GM19351 (cell line): ENCODE measurements around the gene TJP3.
"Not testable (repeated sequence)": the region's sequence is repeated elsewhere in the genome, so short reads cannot be mapped to it uniquely, and the experiment has no call there.

Experiments used
- ATAC-seq: cut with Tn5 transposase; IDR thresholded peaks from one replicate; pipeline ENCODE4 v1.9.1; 2021; ENCODE audit warnings: mild to moderate bottlenecking, moderate library complexity; ENCODE audit not compliant: unreplicated experiment

Gene TJP3, protein sequence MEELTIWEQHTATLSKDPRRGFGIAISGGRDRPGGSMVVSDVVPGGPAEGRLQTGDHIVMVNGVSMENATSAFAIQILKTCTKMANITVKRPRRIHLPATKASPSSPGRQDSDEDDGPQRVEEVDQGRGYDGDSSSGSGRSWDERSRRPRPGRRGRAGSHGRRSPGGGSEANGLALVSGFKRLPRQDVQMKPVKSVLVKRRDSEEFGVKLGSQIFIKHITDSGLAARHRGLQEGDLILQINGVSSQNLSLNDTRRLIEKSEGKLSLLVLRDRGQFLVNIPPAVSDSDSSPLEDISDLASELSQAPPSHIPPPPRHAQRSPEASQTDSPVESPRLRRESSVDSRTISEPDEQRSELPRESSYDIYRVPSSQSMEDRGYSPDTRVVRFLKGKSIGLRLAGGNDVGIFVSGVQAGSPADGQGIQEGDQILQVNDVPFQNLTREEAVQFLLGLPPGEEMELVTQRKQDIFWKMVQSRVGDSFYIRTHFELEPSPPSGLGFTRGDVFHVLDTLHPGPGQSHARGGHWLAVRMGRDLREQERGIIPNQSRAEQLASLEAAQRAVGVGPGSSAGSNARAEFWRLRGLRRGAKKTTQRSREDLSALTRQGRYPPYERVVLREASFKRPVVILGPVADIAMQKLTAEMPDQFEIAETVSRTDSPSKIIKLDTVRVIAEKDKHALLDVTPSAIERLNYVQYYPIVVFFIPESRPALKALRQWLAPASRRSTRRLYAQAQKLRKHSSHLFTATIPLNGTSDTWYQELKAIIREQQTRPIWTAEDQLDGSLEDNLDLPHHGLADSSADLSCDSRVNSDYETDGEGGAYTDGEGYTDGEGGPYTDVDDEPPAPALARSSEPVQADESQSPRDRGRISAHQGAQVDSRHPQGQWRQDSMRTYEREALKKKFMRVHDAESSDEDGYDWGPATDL

DNA sequence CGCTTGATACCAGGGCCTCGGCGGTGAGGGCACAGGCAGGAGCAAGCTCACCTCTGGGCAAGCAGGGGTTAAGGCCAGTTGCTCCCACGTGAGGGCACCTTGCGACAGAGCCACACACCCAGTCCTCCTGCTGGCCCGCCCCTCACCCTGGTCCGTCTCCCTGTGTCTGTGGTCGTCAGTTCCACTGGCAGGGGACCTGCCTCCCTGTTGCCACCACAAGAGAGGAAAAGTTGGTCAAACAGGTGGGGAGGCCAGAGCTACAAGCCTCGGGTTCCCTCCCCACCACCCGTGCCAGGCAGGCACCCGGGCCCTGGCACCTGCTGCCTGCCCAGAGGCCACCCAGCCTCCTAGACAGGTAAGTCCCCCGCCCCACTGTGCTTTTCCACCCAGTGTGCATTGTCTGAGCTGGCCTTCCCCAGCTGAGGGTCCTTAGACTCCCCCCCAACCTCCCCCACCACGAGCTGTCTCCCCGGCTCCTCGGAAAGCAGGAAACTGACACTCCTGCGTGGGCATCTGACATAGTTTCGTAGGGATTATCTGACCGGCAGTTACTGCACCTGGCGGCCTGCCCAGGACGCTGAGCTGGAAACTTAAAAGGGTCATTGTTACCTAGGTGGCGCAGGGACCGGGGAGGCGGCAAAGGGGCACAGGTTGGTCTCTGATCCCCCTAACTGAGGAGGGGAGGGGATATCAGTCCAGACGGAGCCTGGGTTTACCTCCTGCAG lies at the start of gene TJP3:
TJP3 (plus strand) TSS at position 178 of the 725 bp plus-strand sequence. CDS start 20,049 bp downstream, outside the sequence.
- ATAC-seq = no peak

DNA sequence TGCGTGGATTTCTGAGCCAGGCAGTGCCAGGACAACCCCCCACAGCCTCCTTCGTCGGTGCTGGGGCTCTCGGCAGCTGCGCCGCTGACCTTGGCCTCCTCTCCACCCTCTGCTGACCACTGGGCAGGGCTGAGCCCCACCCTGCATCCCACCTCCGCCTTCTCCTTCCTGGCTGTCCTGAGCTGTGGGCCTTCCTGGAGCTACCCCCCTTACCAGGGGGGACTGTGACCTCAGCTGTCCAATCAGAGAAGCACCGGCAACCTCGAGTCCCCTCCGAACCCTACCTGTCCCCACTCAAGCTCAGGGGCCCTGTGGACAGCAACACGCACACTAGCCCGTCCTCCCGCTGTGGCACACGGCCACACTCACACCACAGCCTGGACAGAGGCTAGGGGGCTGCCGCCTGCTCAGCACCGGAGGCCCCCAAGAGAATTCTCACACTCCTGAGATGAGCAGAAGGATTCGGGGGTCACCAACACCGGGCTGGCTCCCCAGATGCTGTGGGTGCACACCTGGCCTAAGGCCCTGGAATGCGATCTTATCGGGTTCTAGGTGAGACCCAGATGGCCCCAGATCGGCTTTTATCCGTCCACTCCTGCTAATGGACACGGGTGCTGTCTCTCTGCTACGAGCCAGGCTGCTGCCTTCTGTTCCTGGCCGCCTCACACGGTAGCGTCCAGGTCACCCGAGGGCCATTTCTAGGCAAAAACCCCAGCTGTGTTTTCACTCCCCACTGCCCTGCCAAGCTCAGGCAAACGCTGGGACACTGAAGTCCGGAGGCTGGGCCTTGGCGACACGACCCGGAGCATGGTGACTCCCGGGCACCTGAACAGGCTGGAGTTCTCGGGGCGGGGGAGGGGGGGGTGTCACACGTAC lies 49.1 kb upstream of the TJP3 start:
- no peak for ATAC-seq

DNA sequence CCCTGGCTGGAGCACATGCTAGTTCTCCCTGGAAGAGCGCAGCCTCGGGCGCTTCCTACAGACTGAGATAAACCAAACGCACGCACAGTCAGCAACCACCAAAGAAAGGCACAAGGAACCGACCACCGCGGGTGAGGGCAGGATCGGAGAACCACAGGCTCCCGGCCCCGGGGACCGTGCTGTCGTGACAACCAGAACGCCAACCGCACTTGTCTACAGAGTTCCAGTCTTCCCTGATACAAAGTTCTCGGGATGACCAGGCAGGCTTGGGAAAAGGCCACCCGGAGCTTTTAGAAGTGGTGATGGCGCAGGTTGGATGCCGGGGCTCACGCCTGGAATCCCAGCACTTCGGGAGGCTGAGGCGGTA lies 48.5 kb upstream of the TJP3 start:
- no peak for ATAC-seq

DNA sequence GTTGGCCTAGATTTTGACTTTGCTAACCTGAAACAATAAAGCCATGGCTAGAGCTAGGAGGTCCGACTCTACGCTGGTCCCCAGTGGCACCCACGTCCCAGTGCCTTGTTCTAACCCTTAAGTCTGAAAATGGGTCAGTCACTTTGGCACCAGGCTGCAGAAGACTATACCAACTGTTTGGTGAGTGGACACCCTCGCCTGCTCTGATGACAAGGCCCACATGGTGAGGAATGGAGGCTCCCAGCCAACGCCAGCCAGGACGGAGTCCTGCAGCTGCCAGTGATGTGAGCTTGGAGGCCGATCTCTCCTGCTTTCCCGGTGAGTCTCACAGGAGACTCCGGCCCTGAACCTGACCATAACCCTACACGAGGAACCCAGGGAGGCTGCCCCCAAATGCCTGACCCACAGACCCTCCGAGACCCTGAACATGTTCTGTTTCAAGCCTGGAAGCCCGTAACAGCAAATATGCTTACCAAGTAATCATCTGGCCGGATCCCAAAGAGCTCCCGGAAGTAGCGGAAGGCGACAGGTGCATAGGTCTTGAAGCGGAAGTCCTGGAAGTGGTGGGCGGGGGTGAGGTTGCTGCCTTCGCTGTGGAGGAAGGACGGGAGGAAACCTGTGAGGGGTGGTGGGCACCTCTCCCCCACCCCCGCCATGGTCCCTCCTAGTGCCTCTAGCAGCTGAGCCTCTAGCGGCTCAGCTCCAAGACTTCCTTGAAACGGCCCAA lies 47.5 kb upstream of the TJP3 start:
- no peak for ATAC-seq

DNA sequence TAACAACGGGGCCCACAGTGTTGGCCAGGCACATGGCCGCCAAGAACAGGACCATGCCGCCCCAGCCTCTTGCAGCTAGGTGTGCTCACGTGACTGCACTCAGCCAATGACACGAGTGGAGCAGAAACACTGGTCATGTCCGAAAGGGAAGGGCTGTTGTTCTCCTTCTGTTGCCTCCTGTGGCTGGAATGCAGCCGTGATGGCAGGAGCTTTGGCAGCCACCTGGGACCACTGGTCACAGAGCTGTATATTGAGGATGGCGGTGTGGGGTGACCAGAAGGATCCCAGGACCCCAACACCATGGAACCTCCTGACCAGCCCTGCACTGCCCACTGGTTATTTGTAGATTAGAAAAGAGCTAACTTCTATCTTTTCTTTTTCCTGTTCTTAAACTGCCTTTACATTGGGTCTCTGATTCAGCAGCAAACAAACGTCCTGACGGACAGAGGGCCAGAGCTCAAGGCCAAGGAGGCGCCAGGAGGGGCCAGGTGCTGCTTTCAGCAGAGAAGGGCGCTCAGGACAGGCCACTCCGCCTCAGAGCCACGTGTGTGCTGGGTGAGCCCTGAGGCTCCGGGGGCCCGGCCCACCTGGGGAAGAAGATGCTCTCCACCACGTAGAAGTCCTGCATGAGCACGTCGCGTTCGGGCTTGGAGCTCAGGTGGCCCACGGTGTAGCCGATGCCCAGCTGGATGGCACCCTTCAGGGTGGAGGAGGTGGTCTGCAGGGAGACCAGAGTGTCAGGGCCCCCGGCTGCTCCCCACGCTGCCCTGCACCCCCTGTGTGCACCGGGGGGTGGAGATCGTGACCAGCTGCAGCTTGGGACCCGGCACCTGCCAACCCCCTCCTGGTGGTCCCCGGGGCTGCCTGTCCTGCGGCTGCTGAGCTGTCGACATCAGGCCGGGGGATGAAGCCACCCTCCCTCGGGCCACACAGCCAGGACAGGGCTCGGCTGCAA lies 46.6 kb upstream of the TJP3 start:
- ATAC-seq = no peak

DNA sequence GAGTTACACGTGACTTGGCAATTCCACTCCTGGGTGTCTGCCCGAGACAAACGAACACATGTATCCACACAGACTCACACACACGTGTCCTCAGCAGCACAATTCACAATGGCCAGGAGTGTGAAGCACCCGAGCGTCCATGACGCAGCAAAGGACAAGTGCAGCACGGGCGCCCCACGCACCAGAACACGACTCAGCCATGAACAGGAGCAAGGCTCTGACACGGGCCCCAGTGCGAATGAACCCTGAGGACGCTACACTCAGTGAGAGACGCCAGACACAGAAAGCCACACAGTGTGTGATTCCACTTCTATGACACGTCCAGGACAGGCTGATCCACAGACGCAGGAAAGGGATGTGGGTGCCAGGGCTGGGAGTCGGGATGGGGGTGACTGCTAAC lies 44.3 kb upstream of the TJP3 start:
- ATAC-seq = no peak

DNA sequence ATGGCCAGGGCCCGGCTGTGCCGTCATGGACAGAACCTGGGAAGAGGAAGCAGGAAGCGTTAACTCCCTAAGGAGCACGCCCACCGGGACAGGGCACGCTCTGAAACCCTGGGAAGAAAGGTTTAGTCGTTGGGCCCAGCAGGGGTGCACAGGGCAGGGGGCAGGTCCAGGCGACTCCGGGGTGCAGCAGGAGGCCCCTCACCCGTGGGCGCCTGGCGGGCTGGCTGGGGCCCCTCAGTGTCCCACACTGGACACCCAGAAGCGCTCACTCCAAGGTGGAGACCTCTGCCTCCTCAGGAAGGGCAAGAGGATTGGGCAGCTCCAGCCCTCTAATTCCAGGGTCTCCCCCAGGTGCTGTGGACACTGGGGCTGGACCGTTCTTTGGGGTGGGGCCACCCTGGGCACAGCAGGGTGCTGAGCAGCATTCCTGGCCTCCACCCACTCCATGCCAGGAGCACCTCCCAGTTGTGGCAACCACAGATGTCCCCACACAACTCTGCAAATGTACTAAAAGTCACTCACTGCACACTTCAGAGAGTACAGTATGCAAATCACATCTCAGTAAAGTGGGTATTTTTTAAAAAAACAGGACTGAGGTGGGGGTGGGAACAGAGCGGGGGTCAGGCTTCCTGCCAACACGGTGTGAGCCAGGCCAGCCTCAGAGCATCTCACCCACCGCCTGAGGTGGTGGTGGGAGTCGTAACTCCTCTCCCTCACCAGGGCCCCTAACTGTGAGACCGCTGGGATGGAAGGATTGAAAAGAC lies 43.1 kb upstream of the TJP3 start:
- ATAC-seq = no peak

DNA sequence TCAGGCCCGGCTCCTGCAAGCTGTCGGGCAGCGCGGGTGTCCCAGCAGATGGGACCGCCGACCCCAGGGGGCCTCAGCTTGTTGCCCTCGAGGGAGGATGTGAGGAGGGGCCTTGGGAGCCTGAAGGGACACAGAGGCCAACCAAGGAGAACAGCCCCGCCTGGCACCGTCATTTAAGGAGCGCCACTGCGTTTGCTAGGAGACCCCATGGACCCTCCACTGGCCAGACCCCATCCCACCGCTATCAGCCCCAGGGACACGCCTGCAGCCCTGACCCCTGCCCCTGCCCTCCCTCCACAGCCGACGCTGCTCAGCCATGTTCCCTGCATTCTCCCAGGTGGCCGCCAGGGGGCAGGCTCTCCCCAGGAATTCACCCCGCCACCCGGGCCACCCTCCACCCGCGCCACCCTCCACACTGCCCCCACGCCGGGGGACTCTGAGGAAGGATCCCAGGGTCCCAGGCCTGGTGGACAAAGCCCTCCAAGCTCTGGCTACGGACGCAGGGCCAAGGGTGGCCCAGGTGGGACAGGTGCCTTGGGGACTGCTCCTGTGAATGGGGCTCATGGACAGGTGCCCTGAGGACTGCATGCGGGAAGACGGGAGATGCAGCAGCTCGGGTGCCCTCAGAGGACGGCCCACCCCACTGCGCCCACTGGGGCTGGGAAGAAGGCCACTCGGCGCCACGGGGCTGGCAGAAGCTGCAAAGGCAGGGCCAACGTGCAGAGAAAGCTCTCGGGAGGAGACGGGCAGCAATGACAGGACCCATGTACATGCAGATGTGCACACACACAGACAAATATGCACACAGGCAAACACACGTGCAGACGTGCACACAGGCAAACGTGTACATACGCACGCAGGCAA lies 42.3 kb upstream of the TJP3 start:
- ATAC-seq = no peak

DNA sequence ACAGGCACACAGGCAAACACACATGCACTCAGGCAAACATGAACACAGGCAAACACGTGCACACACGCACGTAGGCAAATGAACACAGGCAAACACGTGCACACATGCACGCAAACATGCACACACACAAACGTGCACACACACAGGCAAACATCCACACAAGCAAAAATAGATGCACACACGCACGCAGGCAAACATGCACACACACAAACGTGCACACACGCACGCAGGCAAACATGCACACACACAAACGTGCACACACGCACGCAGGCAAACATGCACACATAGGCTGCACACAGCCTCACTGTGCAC lies 41.7 kb upstream of the TJP3 start:
- ATAC-seq = not testable (repeated sequence)

DNA sequence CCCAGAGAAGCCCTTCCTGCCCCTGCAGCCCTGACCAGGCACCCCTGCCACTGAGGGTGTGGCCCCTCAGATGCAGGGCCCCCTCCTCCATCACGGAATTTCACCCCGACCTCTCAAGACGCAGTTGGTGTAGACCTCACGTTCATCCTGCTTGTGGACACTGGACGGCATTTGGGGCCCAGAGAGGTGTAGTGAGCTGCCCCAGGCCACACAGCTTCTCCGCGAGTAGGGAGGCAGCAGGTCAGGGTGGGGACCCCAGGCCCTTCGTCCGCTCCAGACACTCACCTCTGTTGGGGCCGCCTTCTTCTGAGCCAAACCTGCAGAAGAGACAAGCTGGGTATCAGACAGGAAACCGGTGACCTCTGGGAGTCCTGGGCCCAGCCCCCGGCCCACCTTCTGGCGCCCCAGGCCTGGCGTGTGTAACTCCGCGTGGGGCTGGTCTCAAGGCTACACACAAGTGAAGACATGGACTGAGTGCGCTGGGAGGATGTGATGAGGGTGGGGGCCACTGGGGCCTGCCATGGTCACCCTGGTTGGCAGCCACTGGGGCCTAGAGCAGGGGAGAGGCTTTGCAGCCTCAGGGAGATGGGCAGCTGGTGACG lies 41.0 kb upstream of the TJP3 start:
- no peak for ATAC-seq

DNA sequence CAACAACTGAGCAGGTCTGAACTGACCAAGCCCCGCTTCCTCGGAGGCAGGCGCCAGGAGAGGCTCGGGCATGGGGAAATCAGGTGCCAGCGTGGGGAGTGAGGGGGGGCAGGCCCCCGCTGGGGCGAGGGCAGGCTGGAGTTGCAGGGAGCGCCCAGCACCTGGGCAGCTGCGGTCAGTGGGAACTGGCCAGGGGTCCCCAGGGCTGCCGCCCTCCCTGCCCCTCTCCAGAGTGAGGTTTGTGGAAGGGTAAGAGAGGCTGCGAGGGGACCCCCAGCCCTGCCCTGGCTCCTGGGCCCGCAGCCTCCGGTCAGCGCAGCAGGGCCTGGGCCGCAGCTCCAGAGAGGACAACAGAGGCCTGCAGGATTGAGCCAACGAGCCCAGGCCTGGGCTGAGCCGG lies 40.4 kb upstream of the TJP3 start:
- no peak for ATAC-seq

DNA sequence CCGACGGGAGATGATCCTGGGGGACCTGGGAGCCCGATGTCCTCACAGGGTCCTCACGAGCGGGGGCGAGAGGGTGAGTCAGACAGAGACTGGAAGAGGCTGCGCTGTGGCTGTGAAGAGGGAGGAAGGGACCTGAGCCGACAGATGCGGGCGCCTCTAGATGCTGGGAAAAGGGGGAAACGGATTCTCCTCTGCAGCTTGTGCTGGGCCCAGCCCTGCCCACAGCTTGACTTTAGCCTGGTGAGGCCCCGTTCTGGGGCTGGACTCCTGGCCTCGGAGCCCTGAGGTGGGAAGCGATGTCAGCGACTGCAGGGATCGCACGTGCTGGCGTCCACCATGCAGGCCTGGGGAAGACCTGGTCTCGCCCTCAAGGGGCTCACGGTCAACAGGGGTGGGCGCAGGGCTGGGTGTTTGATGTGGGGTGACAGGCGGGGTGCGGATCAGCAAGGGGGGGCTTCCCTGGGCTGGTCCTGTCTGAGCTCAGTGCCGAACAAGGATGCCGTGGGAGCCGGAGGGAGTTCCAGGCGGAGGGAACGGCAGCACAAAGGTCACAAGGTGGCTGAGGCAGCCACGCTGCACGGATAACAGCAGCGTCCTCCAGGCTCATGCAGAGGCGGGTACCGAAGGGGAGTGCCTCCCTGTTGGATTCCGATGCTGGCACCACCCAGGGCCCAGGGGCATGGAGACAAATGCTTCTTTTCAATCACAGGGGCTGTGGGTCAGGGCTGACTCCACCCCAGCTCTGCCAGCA lies 39.7 kb upstream of the TJP3 start:
- ATAC-seq = no peak

DNA sequence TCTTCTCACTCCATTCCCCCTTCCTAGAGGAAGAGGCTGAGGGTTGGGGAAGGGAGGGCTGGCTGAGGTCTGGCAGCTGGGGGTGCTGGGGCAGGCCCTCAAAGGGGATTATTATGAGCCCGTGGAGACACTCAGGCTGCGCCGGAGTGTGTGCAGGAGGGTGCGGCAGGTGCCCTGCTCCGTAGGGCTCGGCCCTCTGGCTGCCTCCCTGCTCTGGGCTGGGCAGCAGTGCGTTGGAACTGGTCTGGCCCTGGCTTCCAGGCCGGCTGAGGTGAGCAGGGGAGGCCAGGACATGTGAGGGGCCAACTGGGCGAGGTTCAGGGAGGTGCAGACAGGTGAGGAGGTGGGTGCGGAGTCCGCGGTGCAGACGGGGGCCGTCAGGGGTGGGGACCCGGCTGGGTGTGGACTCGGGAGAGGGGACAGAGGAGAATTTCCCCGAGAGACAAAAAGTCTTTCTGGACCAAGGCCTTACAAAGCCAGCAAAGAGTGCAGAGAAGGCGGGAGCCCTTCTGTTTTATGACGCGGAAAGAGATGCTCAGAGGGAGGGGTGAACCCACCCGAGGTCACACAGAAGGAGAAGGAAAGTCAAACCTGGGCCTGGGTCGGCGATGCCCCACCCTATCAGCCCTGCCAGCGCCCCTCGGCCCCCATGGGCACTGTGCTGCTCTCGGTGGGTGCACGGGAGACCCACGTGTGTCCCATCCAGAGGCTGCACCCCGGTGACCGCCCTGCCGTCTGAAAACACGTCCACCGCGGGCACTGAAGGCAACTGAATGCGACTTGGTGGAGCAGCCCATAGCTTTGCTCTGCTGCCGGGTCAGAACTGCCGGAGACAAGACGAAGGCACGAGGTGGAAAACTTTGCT lies 38.9 kb upstream of the TJP3 start:
- ATAC-seq = no peak

DNA sequence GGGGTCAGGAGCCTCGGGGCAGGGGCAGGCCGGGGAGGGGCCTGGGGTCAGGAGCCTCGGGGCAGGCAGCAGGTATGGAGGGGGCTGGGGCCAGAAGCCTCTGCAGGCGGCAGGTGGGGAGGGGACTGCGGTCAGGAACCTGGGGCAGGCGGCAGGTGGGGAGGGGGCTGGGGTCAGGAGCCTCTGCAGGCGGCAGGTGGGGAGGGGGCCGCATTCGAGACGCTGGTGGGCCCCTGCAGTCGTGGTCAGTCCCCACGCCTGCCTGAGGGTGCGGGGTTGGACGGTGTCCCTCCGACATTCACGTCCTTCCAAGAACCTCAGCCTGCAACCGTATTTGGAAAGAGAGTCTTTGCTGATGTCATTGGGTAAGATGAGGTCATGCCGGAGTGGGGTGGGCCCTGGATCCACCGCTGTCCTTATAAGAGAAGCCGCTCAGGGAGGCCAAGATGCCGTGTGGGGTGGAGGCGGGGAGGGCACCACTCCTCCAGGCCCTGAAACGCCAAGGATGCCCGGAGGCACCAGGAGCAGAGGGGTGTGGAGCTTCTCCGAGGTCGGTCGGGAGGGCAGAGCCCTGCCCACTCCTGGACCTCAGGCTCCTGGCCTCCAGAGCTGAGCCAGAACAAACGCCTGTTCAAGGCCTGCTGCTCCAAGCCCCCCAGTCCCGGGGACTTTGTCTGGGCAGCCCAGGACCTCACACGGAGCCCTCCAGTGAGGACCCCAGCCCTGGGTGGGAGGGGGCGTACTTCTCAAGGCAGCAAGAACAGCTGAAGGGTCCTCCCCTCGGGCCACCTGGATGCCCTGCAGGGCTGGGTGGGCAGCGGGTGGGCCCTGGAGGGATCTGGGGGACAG lies 38.0 kb upstream of the TJP3 start:
- no peak for ATAC-seq
